ENCODE data around the gene SLC35G4.

GRCh38 chr18:11657554-11657953 is 48.2 kb downstream of the SLC35G4 start:
- TF ChIP-seq POLR2AphosphoS5 (IDR thresholded peaks at IDR 0.05; ENCODE audit: low read depth) (no peak), CTCF (IDR thresholded peaks at IDR 0.05; ENCODE audit: insufficient read depth, low read length) (no peak), REST (IDR thresholded peaks at IDR 0.05; ENCODE audit: insufficient replicate concordance, low read depth) (no peak), SPI1 (IDR thresholded peaks at IDR 0.05; ENCODE audit: borderline replicate concordance, low read depth) (no peak)

Measured in HL-60 (cell line).